ENCODE data around the gene ELL.

The ELL gene

DNA sequence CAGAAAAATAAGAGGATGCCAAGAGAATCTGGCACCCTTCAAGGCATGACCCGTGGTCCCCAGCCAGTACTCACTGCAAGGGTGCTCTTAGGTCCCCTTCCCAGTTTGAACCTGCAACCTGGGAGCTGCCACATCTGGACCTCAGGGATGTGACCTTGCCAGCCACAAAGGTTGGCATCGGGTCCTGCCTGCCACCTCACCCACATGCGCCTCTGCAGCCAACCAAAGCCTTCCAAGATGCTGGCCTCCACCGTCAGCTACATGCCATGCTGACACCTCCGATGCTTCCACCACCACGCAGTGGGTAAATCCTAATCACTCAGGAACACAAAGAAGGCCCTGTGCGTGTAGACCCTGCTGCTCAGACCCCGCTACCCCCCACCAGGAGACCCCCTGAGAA lies 35.1 kb downstream of the ELL start:
- no peak for TF ChIP-seq TAF1 (IDR thresholded peaks at IDR 0.05; ENCODE audit: low read depth)
- TF ChIP-seq, protein P1, sequence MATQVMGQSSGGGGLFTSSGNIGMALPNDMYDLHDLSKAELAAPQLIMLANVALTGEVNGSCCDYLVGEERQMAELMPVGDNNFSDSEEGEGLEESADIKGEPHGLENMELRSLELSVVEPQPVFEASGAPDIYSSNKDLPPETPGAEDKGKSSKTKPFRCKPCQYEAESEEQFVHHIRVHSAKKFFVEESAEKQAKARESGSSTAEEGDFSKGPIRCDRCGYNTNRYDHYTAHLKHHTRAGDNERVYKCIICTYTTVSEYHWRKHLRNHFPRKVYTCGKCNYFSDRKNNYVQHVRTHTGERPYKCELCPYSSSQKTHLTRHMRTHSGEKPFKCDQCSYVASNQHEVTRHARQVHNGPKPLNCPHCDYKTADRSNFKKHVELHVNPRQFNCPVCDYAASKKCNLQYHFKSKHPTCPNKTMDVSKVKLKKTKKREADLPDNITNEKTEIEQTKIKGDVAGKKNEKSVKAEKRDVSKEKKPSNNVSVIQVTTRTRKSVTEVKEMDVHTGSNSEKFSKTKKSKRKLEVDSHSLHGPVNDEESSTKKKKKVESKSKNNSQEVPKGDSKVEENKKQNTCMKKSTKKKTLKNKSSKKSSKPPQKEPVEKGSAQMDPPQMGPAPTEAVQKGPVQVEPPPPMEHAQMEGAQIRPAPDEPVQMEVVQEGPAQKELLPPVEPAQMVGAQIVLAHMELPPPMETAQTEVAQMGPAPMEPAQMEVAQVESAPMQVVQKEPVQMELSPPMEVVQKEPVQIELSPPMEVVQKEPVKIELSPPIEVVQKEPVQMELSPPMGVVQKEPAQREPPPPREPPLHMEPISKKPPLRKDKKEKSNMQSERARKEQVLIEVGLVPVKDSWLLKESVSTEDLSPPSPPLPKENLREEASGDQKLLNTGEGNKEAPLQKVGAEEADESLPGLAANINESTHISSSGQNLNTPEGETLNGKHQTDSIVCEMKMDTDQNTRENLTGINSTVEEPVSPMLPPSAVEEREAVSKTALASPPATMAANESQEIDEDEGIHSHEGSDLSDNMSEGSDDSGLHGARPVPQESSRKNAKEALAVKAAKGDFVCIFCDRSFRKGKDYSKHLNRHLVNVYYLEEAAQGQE (IDR thresholded peaks at IDR 0.05; ENCODE audit: low read depth) = no peak
- TF ChIP-seq, protein P2, sequence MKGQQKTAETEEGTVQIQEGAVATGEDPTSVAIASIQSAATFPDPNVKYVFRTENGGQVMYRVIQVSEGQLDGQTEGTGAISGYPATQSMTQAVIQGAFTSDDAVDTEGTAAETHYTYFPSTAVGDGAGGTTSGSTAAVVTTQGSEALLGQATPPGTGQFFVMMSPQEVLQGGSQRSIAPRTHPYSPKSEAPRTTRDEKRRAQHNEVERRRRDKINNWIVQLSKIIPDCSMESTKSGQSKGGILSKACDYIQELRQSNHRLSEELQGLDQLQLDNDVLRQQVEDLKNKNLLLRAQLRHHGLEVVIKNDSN (IDR thresholded peaks at IDR 0.05) = no peak
- no peak for TF ChIP-seq CEBPB (IDR thresholded peaks at IDR 0.05)
- TF ChIP-seq TEAD4 (IDR thresholded peaks at IDR 0.05) = no peak
- no peak for TF ChIP-seq TCF12 (IDR thresholded peaks at IDR 0.05; ENCODE audit: low read depth)

DNA sequence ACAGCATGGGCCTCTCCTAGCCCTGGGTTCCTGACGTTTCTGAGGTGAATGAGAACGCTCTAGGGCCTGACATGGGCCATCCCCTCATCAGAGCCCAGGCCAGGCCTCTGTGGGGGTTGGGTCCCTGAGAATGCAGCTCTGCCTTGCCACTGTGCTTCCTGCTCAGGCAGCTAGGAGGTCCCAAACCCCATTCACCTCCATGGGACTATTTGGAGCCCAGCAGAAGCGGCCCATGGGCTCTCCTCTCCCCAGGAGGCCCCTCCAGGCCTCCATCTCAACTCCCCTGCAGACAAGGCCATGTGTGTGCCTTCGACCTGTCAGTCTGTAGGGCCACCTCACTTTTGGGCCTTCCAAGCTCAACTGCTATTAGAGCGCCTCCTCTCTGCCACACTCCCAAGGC lies 36.9 kb downstream of the ELL start:
- TF ChIP-seq NFIC (IDR thresholded peaks at IDR 0.05) (no peak), CREB1 (IDR thresholded peaks at IDR 0.05; ENCODE audit: low read depth) (no peak), ZBTB7A (IDR thresholded peaks at IDR 0.05; ENCODE audit: low read depth) (no peak), EGR1 (IDR thresholded peaks at IDR 0.05) (no peak), EP300 (IDR thresholded peaks at IDR 0.05; ENCODE audit: borderline replicate concordance) (no peak), FOXM1 (IDR thresholded peaks at IDR 0.05; ENCODE audit: borderline replicate concordance, low read depth) (no peak)
- TF ChIP-seq, protein P3, sequence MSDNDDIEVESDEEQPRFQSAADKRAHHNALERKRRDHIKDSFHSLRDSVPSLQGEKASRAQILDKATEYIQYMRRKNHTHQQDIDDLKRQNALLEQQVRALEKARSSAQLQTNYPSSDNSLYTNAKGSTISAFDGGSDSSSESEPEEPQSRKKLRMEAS (IDR thresholded peaks at IDR 0.05) = no peak
- TF ChIP-seq, protein P2 (IDR thresholded peaks at IDR 0.05) = no peak

DNA sequence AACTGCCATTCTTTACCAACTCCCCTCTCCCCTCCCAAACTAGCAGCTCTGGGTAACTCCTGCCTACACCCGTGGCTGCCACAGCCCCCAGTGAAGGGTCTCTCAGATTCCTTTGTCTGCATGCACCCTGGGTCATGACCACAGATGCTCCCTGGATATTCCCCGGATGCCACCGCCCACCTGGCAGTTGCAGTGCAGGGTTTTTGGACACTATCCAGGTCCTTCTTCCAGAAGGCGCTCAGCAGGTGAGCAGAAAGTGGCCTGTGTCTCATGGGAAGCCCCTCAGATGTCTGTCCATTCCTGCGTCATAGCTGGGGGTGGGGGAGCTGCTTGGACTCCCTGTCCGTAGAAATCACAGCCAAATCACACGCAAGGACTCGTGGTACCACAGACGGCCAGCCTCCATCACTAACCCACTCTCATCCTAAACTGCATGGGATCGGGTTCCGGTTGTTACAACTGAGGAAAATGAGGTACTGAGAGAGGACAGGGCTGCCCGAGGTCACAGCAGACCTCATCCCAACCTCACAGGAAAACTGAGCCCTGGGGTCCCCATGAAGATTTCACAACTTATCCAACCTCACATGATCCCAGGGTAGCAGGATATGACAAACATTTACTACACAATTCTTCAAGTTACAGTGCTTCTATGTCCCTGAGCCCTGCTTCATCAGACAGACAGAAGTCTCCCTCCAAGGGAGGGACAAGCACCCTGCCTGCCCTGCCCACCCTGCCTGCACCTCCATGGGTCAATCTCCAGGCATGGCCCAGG lies 38.6 kb downstream of the ELL start:
- TF ChIP-seq, protein P3 (IDR thresholded peaks at IDR 0.05) = no peak
- TF ChIP-seq EP300 (IDR thresholded peaks at IDR 0.05; ENCODE audit: borderline replicate concordance) = no peak
- no peak for TF ChIP-seq CEBPB (IDR thresholded peaks at IDR 0.05)
- TF ChIP-seq CREB1 (IDR thresholded peaks at IDR 0.05; ENCODE audit: low read depth) = no peak
- no peak for TF ChIP-seq EGR1 (IDR thresholded peaks at IDR 0.05)
- TF ChIP-seq, protein P1 (IDR thresholded peaks at IDR 0.05; ENCODE audit: low read depth) = no peak
- no peak for TF ChIP-seq TAF1 (IDR thresholded peaks at IDR 0.05; ENCODE audit: low read depth)
- peak; percentile 37 for TF ChIP-seq NFIC (IDR thresholded peaks at IDR 0.05)

DNA sequence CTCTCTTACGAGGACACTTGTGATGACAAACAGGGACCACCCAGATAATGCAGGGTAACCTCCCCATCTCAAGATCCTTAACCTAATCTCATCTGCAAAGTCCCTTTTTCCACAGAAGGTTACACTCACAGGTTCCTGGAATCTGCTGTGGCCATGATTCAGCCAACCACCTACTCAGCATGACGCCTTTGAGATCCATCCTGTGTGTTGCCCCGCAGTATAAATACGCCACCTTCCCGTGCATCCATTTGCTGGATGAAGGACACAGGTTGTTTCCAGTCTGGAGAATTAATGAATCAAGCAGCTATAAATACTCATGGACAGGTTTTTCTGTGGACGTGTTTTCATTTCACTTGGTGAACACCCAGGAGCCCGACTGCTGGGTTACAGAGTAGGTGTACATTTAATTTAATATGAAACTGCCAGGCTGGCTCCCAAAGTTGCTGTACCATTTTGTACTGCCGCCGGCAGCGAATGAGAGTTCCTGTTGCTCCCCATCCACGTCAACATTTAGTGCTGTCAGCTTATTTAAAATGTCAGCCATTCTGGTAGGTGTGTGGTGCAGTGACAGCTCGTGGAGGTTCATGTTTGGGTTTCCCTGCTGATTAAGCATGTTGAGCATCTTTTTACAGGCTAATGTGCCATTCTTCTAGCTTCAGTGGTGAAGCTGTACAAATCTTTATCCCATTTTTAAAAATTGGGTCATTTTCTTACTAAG lies 40.2 kb downstream of the ELL start:
- no peak for TF ChIP-seq TAF1 (IDR thresholded peaks at IDR 0.05; ENCODE audit: low read depth)
- no peak for TF ChIP-seq CEBPB (IDR thresholded peaks at IDR 0.05)
- no peak for TF ChIP-seq NFIC (IDR thresholded peaks at IDR 0.05)
- TF ChIP-seq RAD21 (IDR thresholded peaks at IDR 0.05; ENCODE audit: low read depth) = no peak
- TF ChIP-seq, protein P3 (IDR thresholded peaks at IDR 0.05) = no peak
- TF ChIP-seq EP300 (IDR thresholded peaks at IDR 0.05; ENCODE audit: borderline replicate concordance) = no peak
- TF ChIP-seq, protein P2 (IDR thresholded peaks at IDR 0.05) = no peak
- no peak for TF ChIP-seq TEAD4 (IDR thresholded peaks at IDR 0.05)
- TF ChIP-seq TCF12 (IDR thresholded peaks at IDR 0.05; ENCODE audit: low read depth) = no peak
- TF ChIP-seq, protein P1 (IDR thresholded peaks at IDR 0.05; ENCODE audit: low read depth) = no peak
- TF ChIP-seq CREB1 (IDR thresholded peaks at IDR 0.05; ENCODE audit: low read depth) = no peak
- no peak for TF ChIP-seq ZBTB7A (IDR thresholded peaks at IDR 0.05; ENCODE audit: low read depth)
- TF ChIP-seq YY1 (IDR thresholded peaks at IDR 0.05; ENCODE audit: low read depth) = no peak
- no peak for TF ChIP-seq FOXM1 (IDR thresholded peaks at IDR 0.05; ENCODE audit: borderline replicate concordance, low read depth)
- no peak for TF ChIP-seq EGR1 (IDR thresholded peaks at IDR 0.05)

Measured in Ishikawa (cell line).